TTC549 (cell line): ENCODE results near the gene POLA1.

ENCODE experiments used
- FAIRE-seq: peaks from 2 replicates; lab custom pipeline; 2012; peaks lifted over from hg19 to GRCh38; lab: Jason Lieb, UNC

POLA1 gene

DNA sequence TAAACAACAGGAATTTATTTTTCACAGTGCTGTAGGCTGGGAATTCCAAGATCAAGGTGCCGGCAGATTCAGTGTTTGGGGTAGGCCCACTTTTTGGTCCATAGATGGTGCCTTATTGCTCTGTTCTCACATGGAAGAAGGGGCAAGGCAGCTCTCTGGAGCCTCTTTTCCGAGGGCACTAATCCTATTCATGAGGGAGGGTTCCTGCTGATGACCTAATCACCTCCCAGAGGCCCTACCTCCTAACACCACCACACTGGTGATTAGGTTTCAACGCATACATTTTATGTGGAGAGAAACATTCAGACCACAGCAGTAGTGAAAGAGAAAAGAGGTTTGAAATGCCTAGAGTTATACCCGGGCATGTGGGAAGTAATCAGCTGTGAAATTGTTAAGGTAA, 1.4 kb upstream of the POLA1 start:
- FAIRE-seq = no peak

DNA sequence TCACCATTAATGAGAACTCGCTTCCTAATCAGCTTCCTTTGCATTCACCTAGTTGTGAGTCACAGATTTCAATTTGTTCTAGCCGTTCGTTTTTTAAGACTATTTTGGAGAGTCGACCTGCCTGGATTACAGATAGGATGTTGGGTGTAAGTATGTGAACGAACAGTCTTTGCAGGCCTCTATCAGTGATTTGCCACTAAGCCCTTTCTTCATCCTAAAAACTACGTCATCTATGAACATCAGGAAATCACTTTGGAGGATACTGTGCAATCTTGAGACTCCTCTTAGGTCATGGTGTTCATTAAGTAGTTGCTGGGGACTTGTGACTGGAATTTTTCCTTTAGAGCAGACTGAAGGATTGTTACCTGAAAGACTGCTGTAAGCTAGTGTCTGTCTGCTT, 1.1 kb downstream of the POLA1 start:
- no peak for FAIRE-seq

DNA sequence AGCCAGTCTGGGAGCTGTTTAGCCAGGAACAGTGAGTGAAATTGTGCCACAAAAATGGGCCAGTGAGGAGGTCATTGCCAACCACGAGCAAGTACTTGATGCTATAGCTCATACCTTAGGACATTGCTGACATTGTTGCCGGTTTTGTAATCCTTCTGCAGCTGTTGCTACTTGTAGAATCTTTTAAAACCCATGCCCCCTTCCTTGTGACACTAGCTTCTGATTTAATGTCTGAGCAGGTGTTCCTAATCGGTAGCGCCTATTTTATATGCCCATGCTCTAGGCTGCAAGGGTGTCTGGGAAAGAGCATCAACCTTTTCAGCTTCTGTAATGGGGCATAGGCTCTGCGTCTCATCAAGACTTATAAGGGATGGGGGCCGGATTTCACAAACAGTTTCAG, 2.6 kb downstream of the POLA1 start:
- FAIRE-seq = no peak

DNA sequence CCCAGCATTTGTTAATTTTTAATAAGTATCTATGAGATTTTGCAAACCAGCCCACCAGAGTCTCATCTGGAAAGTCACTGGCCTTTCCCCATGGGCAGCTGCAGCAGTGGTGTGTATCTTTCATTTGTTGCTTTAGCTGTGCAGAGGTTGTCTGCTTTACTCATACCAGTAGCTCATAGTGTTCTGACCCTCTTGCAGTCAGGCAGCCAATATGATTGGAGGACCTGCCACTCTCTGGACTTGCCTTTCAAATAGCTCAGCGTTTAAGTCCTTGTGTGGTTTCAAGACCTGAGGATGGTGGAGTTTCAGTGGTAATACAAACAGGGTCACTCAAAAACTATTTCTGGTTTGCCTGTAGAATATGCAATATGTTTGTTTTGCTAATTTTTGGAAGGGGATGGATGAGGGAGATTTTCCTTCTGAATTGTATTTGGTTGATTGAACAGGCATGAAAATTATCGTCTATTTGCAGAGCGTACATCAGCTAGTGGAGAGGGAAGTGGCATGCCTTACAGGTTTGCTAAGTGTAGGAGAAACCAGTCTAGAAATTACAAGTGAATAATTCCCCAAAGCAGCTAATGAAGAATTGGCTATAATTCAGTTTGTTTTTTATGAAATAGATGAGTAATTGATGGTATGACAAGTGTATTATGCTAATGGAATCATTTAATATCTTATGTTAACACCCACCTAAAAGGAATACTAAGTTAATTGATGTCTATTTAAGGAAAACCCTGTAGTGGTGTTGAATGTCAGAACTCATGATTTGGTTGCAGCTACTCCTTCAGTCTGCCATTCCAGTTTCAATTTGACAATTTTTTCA, 8.9 kb downstream of the POLA1 start:
- FAIRE-seq = no peak

DNA sequence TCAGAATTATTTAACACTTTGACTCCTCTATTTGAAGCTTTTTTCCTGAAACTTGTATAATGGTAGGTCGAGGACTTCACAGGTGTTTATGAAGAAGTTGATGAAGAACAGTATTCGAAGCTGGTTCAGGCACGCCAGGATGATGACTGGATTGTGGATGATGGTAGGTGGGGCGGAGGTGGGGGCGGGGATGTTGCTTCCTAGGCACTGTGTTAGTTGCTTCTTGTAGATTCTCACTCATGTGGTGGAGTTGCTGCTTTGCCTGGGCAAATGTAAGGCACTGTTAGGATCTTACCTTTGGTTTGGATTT, 9.4 kb downstream of the POLA1 start:
- no peak for FAIRE-seq

DNA sequence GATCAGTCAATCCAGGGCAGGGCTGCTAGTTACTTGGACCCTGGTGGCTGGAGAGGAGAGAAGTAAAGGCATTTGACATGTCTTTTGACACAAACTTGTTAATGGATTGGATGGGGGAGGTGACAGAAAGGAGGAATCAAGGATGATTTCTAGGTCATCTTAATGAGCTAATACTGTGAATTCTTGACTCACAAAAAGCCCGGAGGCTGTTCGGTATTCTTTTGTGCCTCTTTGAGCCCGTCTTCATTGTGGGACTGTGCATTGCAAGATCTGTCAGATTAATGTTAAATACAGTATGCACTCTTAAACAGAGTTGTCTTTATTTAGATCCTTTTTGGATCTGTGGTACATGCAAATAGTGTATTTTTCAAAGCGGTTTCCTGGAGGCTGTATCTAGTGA, 25.1 kb downstream of the POLA1 start:
- FAIRE-seq = no peak

DNA sequence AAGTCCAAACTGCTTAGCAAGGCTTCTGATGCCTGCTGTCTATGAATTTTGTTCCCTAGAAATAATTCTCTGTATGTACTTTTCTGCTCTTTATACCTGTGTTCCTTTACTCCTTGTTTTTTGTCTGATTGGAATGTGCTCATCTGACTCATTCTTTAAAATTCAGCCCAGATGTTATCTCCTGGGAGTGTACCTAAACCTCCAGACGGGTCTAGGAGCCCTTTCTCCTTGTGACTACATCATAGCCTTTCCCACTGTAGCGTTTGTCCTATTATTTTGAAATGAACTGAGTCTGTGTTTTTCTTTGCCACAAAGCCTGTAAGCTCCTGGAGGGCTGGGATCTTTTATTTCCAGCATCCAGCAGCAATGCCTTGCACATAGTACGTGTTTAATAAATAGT, 26.3 kb downstream of the POLA1 start:
- no peak for FAIRE-seq

DNA sequence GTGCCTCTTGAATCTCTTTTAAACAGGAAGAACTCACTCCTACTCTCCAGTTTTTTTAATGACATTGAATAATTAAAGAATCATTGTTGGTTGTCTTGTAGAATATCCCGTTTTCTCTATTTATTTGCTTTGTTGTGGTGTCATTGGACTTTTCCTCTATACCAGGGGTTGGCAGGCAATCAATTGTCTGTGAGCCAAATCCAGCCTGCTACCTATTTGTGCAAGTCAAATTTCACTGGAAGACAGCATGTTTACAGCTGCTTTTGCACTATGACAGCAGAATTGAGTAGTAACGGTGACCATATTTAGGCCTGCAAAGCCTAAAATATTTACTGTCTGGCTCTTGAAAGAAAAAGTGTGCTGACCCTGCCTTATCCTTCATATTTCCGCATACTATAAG, 34.8 kb downstream of the POLA1 start:
- no peak for FAIRE-seq

DNA sequence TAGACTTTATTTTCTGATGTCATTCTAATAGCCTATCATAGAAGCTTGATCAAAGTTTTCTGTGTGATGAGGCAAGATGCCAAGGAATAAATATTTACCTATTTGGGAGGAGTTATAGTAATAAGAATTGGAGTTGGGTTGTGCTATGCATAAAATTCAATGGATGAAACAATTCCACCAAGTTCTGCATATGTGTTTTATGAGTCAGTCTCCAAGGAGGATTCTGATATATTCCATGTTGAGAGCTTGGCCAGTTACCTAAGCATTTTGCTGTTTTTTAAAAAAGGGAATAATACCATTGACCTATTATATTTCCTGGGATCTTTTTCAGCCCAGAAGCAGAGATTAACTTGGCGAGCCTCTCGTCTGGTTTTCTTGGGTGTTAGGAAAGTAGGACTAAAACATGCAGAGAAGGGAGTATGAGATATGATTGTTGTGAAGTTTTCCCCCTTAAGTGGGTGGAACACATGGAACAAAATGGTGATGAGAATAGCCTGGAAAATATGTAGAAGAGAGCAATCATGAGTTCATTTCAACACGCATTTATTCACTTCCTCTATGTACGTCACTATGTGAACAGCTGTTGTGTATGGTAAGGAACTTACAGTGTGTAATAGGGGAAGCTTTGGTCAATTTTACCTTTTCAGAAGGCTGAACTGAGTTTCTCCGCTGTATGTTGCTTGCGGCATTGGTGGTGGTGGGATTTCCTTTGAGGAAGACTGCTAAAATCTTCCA, 39.2 kb downstream of the POLA1 start:
- FAIRE-seq = no peak

DNA sequence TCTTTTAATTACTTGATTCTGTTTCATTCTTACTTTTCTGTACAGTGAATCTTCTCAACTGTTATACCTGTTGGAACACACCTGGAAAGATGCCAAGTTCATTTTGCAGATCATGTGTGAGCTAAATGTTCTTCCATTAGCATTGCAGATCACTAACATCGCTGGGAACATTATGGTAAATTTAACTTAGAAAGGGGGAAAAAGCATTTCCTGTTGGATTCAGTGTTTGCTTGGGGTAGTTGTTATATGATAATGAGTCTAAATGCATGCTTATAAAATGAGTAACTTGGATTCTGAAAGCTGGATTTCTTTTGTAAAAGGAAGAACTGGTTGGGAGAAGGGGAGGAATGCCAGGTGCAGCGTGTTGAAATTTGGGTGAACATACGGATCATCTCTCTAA, 47.6 kb downstream of the POLA1 start:
- FAIRE-seq = no peak

DNA sequence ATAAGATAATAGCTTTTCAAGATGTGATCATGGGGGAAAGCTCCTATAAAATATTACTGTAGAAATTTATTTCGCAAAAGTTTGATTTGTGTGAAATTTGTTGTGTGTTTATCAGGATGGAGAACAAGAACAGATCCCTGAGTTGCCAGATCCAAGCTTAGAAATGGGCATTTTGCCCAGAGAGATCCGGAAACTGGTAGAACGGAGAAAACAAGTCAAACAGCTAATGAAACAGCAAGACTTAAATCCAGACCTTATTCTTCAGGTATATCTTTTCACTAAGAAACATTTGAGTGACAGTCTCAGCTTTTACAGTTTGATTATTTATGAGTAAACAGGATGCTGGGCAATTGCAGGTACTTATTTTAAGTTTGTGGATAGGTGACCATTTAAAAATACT, 54.5 kb downstream of the POLA1 start:
- FAIRE-seq = no peak

DNA sequence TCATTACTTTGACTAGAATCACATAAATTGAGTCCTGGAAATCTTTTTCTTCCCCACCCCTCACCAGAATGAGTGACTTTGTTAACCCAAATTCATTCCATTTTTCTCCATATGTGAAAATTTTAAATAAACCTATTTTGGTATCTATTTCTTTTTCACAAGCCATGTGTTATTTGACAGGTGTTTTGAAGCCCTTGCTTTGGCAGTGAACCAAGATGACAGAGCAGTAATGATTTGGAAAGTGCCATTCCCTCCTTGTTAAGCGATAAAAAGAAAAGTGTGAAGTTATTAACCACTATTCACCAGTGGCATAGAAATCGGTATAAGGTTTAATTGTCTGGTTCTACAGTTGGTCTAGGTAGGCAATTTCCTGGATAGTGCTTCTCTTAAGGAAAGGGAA, 66.1 kb downstream of the POLA1 start:
- no peak for FAIRE-seq

DNA sequence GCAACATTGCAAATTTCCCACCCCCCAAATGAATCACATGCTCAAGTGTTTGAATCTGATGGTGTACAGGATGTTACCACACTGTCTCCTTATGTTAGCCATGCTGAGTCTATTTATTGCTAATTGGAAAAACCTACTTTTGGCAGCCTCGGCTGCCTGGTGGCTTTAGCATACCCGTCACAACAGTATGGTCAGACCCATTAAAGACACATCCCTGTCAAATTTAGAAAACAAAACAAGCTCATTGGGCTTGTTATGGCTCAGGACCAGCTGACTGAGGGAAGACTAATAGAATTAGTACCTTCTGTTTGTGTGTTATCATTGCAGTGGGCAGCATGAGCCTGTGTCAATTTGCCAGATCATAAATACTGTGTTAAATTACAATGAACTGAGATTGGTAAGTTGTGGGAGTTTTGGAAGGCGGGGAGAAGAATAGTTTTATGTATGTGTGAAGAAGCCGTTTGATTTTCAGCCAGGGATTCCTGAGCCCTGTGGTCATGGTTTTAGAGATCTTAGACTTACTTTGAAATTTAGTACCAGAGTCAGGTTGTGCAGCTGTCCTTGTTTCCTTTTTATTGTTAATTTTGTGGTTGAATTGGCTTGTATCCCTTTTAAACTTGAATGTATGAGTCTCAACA, 66.8 kb downstream of the POLA1 start:
- FAIRE-seq = no peak

DNA sequence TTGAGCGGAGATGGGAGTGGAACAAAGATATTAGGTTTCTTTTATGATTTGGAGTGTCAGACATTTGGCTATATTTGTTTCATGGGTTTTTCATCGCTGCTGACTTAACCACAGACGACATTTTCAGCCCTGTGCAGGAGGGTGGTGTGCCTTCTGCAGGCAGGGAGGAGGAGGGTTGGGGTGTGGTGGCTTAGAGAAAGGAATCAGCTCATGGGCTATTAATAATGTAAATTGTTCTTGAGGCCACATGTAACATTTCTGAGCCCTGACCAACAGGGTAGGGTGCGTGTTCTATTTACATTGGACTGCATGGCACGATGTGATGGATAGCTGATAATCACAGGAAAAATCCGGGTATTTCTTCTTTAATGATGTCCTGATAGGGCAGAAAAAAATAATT, 67.6 kb downstream of the POLA1 start:
- FAIRE-seq = no peak

DNA sequence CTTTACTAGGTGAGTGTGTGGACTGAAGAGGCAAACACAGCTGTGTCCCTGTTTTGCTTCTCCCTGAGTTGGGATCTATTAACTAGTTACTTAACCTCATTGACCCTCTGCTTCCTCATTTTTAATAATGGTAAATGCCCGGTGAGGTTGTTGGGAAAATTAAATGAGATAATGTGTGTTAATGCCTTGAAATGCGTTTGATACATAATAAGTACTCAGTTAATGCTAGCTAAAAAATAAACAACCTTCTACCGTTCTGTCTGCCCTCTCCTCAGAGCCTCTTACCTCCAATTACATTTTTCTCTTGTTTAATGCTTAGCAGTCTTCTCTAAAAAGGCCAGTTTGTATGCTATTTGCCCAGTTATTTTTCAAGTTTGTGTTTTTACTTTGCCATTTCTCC, 70.3 kb downstream of the POLA1 start:
- no peak for FAIRE-seq

DNA sequence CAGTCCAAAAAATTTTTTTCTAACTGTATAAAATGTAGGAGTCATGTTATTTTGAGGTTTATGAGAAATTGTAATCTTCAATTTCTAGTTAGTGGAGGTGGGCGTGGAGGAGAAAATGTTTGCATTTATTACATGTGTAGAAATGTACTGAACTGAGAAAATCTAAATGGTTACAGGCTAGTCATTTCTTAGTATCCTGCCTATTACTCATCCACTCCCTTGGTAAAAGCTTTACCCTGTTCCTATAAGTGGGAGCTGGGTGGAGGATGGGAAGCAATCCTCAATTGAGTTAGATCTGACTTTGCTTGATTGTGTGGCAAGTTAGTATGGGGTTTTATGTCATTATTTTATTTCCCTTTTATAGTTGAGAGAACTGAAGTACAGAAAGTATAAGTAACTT, 73.8 kb downstream of the POLA1 start:
- no peak for FAIRE-seq

DNA sequence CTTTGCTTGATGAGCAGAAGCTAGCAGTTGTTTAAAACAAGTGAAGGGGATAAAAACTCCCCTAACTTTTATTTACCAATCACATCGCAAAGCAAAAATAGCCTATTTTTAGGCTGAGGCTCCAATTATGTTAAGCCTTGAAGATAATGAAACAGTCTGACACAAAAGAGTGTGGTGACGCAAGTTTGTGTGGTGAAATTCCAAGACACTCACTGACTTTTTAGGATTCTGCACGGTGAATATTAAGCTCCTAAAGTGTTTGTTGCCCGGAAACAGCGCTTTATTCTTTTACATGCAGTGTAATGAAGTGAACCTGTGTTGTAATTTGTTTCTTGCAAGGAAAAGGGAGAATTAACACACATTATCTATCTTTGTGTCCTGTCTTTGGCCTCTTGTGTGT, 74.8 kb downstream of the POLA1 start:
- no peak for FAIRE-seq

DNA sequence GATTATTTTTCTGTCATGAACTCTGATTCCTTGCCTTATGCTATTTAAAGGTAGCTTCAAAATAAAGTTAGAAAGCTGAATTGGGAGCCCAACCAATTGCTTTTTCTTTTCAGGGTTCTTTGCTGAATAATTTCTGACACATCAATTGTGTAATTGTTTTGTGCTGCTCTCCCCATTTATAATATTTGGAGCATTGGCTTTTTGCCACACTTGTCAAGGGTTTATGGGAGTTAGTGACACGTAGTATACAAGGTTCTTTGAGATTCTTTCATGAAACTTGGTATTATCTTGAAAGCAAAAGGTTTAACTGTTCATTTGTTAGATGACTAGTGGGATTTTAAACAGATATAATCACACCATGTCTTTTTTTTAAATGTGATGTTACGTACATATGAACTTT, 80.9 kb downstream of the POLA1 start:
- FAIRE-seq = no peak

DNA sequence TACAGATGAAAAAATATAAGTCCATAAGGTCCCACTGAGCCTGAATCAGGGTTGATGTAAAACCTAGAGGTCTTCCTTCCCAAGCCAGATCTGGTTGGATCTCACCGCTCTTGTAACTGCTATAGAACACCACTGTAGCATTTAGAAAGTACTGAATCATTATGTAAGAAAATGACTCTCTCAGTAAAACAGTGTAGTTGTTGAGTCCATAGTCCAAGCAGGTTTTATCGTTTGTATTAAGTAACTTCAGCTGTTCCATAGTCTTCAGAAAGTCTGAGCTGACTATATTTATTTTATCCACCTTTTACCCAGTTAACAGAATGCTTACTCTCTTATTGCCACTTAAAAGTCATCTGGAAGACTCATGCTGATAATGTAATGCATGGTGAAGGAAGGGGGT, 82.2 kb downstream of the POLA1 start:
- FAIRE-seq = no peak

DNA sequence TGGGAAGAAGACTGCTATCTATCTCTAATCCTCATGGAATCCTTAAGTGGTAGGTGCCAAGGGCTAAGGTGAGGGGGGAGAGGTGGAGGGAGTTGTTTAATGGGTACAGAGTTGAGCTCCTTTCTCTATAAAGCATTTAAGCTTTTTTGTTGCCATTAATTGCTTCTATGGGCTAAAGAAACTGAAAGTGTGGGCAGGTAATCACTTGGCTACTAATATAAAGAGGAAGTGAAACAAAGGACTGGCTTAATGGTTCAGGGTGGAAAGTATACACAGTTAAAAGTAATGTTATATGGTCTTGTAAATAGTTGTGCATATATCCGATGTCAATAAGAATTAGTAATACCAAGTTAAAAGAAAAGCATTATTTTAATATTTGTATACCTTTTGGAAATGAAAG, 83.9 kb downstream of the POLA1 start:
- no peak for FAIRE-seq

DNA sequence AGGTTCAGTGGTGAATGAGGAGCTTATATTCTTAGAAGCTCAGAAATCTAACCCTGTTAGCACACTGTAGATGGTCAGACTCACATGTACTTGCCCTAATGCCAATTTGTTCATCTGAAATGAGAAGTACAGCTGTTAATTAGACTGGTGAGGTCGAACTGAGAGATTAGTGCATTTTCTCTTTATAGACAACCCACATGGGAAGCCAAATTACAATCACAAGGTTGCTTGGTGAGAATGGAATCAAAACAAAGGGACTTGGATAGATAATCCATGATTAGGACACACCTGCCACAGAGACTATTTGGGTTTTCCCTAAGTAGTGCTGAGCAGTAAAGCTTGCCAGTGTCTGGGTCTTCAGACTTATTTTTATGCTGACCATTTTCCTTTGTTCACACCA, 88.3 kb downstream of the POLA1 start:
- FAIRE-seq = no peak

DNA sequence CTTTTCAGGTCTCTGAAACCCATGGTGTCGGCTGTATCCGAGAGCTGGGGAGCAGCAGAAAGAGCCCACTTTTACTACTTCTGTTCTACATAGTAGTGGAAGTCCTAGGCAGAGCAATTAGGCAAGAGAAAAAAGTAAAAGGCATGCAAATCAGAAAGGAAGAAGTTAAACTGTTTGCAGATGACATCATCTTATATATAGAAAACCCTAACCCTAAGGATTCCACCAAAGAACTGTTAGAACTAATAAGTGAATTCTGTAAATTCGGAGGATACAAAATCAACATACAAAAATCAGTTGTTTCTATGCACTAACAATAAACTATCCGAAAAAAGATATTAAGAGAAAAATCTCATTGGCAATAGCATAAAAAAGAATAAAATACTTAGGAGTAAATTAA, 95.3 kb downstream of the POLA1 start:
- no peak for FAIRE-seq

DNA sequence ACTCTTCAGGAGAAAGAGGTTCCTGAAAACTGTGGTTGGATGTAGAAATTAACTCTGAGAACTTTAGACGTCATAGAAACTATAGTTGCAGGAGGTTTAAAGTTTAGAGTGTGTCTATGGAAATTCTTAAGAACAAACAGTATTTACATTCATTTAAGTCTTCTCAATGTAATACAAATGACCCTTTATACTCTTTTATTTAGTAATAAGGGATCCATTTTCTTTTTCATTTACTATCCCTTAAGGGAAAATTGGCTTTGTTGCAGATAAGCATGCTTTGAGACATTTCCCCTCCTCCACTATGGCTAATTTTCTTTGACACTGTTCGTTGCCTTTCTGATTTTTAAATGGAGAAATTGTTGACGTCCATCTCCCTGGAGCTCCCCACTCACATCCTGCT, 96.4 kb downstream of the POLA1 start:
- FAIRE-seq = no peak

DNA sequence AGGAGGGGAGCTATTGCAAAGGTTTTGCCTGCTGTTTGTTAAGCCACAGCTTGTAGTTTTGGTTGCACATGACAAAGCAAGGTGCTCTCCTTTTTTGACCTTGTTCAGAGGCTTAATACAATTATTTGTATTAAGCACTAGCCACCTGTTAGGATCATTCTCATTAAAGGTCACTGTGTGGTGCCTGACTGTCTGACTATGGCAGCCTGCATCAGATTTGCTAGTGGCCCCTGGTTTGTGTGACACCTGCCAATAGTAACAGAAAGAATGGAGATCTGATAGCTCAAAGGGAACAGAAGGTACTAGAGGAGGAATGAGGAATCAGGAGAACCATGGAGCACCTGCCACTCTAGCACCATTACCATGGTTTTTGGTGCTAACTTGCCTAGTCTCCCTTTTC, 102.5 kb downstream of the POLA1 start:
- no peak for FAIRE-seq
